ENCODE results near the gene KIF5A. TPM values are rescaled to one million over a fixed set of nuclear protein-coding genes. Genes with fewer than 3 reads are reported as not detected.

Gene KIF5A
- total and polyA plus RNA-seq, 2 of the 13 experiments (the other 11 are each of a cell fraction or from before 2014, with no cell fraction given), result 1.6 to 11.9 TPM

GRCh38 chr12:57611108-57611826 is 61.4 kb downstream of the KIF5A start, which contains the start of gene ARHGEF25 (continued):
- TF ChIP-seq CSRNP2 (CRISPR knock-in tag; conservative IDR thresholded peaks at IDR 0.05; ENCODE audit: low read depth) (no peak), ZNF709 (CRISPR knock-in tag; IDR thresholded peaks at IDR 0.05) (peak; percentile 33; the same call in 1 of the 2 replicates), ZNF670 (CRISPR knock-in tag; IDR thresholded peaks at IDR 0.05; ENCODE audit: borderline replicate concordance) (peak; percentile 48; the same call in 1 of the 2 replicates), MAF1 (CRISPR knock-in tag; IDR thresholded peaks at IDR 0.05; ENCODE audit: borderline replicate concordance) (0 out of 2 replicates have a peak, but pooled peaks have one; percentile 58), CHD2 (IDR thresholded peaks at IDR 0.05; ENCODE audit: low read depth, low read length) (no peak), NR0B2 (CRISPR knock-in tag; IDR thresholded peaks at IDR 0.05) (peak; percentile 53; the same call in 1 of the 2 replicates), ZNF430 (CRISPR knock-in tag; IDR thresholded peaks at IDR 0.05) (peak; percentile 50; the same call in 1 of the 2 replicates), RFX3 (CRISPR knock-in tag; IDR thresholded peaks at IDR 0.05) (no peak), ZFP90 (CRISPR knock-in tag; IDR thresholded peaks at IDR 0.05; ENCODE audit: borderline replicate concordance) (0 out of 2 replicates have a peak, but pooled peaks have one; percentile 23), ZSCAN12 (CRISPR knock-in tag; IDR thresholded peaks at IDR 0.05) (no peak), SMAD3 (CRISPR knock-in tag; IDR thresholded peaks at IDR 0.05) (no peak), SP2 (CRISPR knock-in tag; IDR thresholded peaks at IDR 0.05) (peak; percentile 26; the same call in 1 of the 2 replicates), AKAP8 (CRISPR knock-in tag; IDR thresholded peaks at IDR 0.05) (0 out of 2 replicates have a peak, but pooled peaks have one; percentile 44), JUNB (CRISPR knock-in tag; IDR thresholded peaks at IDR 0.05; ENCODE audit: borderline replicate concordance) (no peak), ZNF335 (CRISPR knock-in tag; IDR thresholded peaks at IDR 0.05) (0 out of 2 replicates have a peak, but pooled peaks have one; percentile 50), ZNF44 (CRISPR knock-in tag; IDR thresholded peaks at IDR 0.05) (no peak)
- TF ChIP-seq, protein P1, sequence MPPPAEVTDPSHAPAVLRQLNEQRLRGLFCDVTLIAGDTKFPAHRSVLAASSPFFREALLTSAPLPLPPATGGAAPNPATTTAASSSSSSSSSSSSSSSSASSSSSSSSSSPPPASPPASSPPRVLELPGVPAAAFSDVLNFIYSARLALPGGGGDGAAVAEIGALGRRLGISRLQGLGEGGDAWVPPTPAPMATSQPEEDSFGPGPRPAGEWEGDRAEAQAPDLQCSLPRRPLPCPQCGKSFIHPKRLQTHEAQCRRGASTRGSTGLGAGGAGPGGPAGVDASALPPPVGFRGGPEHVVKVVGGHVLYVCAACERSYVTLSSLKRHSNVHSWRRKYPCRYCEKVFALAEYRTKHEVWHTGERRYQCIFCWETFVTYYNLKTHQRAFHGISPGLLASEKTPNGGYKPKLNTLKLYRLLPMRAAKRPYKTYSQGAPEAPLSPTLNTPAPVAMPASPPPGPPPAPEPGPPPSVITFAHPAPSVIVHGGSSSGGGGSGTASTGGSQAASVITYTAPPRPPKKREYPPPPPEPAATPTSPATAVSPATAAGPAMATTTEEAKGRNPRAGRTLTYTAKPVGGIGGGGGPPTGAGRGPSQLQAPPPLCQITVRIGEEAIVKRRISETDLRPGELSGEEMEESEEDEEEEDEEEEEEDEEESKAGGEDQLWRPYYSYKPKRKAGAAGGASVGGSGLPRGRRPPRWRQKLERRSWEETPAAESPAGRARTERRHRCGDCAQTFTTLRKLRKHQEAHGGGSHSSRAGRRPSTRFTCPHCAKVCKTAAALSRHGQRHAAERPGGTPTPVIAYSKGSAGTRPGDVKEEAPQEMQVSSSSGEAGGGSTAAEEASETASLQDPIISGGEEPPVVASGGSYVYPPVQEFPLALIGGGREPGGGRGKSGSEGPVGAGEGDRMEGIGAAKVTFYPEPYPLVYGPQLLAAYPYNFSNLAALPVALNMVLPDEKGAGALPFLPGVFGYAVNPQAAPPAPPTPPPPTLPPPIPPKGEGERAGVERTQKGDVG (CRISPR knock-in tag; IDR thresholded peaks at IDR 0.05; ENCODE audit: borderline replicate concordance), result no peak
- TF ChIP-seq, protein P2, sequence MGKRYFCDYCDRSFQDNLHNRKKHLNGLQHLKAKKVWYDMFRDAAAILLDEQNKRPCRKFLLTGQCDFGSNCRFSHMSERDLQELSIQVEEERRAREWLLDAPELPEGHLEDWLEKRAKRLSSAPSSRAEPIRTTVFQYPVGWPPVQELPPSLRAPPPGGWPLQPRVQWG (CRISPR knock-in tag; IDR thresholded peaks at IDR 0.05; ENCODE audit: borderline replicate concordance, low read depth), result no peak
- TF ChIP-seq, protein P3, sequence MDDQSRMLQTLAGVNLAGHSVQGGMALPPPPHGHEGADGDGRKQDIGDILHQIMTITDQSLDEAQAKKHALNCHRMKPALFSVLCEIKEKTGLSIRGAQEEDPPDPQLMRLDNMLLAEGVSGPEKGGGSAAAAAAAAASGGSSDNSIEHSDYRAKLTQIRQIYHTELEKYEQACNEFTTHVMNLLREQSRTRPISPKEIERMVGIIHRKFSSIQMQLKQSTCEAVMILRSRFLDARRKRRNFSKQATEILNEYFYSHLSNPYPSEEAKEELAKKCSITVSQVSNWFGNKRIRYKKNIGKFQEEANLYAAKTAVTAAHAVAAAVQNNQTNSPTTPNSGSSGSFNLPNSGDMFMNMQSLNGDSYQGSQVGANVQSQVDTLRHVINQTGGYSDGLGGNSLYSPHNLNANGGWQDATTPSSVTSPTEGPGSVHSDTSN (CRISPR knock-in tag; IDR thresholded peaks at IDR 0.05; ENCODE audit: borderline replicate concordance), result no peak
- TF ChIP-seq, protein P4, sequence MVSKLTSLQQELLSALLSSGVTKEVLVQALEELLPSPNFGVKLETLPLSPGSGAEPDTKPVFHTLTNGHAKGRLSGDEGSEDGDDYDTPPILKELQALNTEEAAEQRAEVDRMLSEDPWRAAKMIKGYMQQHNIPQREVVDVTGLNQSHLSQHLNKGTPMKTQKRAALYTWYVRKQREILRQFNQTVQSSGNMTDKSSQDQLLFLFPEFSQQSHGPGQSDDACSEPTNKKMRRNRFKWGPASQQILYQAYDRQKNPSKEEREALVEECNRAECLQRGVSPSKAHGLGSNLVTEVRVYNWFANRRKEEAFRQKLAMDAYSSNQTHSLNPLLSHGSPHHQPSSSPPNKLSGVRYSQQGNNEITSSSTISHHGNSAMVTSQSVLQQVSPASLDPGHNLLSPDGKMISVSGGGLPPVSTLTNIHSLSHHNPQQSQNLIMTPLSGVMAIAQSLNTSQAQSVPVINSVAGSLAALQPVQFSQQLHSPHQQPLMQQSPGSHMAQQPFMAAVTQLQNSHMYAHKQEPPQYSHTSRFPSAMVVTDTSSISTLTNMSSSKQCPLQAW (CRISPR knock-in tag; IDR thresholded peaks at IDR 0.05), result no peak
